ENCODE results near the gene EVA1C. TPM values are rescaled to one million over a fixed set of nuclear protein-coding genes. Genes with fewer than 3 reads are reported as not detected.
"Not testable (repeated sequence)": the region's sequence is repeated elsewhere in the genome, so short reads cannot be mapped to it uniquely, and the experiment has no call there.

The EVA1C gene
- total and polyA plus RNA-seq, 2 donors (not counting 1 experiment from before 2014, with no cell fraction given): 2.4 to 4.6 TPM

DNA sequence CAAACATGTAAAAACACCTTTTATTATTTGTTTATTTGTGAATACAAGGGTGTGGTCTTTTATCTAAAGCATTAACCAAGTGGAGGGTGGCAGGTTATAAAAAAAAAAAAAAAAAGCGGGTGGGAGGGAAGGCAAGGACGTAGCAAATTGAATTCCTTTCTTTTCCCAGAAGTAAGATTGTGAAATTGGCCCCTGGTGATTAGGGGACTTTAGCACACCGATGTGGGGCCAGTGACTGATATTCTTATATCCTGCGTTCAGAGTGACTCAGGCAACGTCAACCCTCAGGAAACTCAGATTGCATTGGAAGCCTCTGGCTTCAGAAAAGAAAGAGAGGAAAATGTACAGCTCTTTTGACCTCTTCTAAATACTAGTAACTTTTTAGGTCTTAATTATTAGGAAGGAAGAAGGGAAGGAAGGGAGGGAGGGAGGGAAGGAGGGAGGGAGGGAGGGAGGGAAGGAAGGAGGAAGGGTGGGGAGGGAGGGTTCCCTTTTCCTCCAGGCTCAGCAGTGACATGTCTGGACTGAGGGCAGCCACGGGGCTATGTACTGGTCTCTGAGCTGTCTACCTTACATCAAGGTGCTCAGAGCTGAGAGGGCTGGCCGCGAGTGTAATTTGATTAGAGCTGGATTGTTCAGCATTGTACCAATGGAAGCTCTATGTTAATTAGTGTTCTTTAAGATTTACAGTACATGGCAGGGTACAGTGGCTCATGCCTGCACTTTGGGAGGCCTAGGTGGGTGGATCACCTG is 30.2 kb downstream of the EVA1C start:
- TF ChIP-seq, protein P1, sequence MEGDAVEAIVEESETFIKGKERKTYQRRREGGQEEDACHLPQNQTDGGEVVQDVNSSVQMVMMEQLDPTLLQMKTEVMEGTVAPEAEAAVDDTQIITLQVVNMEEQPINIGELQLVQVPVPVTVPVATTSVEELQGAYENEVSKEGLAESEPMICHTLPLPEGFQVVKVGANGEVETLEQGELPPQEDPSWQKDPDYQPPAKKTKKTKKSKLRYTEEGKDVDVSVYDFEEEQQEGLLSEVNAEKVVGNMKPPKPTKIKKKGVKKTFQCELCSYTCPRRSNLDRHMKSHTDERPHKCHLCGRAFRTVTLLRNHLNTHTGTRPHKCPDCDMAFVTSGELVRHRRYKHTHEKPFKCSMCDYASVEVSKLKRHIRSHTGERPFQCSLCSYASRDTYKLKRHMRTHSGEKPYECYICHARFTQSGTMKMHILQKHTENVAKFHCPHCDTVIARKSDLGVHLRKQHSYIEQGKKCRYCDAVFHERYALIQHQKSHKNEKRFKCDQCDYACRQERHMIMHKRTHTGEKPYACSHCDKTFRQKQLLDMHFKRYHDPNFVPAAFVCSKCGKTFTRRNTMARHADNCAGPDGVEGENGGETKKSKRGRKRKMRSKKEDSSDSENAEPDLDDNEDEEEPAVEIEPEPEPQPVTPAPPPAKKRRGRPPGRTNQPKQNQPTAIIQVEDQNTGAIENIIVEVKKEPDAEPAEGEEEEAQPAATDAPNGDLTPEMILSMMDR (conservative IDR thresholded peaks at IDR 0.05 in 1 of 2, IDR thresholded peaks at IDR 0.05 in 1 of 2; ENCODE audit: low read depth in 1 of 2, low read length in 2 of 2): no peak
- TF ChIP-seq EZH2 (IDR thresholded peaks at IDR 0.05; ENCODE audit: low read length, missing control alignments): no peak
- no peaks in the 10 kb centered on the region for H3K79me2 ChIP-seq (ENCODE audit: control insufficient read depth, insufficient read depth, low read length)
- no peaks in the 10 kb centered on the region for H3K4me1 ChIP-seq (ENCODE audit: control insufficient read depth, extremely low read depth, insufficient read depth, low read length)
- no peaks in the 10 kb centered on the region for H3K36me3 ChIP-seq (ENCODE audit: control insufficient read depth, insufficient read depth, low read length)
- no peak overlapping the region for H2AFZ ChIP-seq (ENCODE audit: low read length)
- no peak overlapping the region for H3K9ac ChIP-seq (ENCODE audit: insufficient read depth, low read length)
- H3K27me3 ChIP-seq (ENCODE audit: control insufficient read depth, insufficient read depth, low read length): no peaks in the 10 kb centered on the region
- peak in 1 of 2 donors; percentile 24 for DNase-seq (ENCODE audit: low read depth in 2 of 2)
- H3K4me2 ChIP-seq (ENCODE audit: extremely low read depth, insufficient read depth, low read length): no peak overlapping the region
- no peaks in the 10 kb centered on the region for H3K9me3 ChIP-seq (ENCODE audit: control insufficient read depth, insufficient read depth, low read depth, low read length)
- no peak overlapping the region for H3K4me3 ChIP-seq (replicated peaks in 1 of 4; ENCODE audit: control extremely low read depth in 1 of 4, insufficient read depth in 1 of 4, low read depth in 3 of 4, low read length in 4 of 4)
- no peaks in the 10 kb centered on the region for H4K20me1 ChIP-seq (ENCODE audit: control insufficient read depth, extremely low read depth, insufficient read depth, low read length)
- no peak overlapping the region for H3K27ac ChIP-seq (ENCODE audit: insufficient read depth, low read length)

DNA sequence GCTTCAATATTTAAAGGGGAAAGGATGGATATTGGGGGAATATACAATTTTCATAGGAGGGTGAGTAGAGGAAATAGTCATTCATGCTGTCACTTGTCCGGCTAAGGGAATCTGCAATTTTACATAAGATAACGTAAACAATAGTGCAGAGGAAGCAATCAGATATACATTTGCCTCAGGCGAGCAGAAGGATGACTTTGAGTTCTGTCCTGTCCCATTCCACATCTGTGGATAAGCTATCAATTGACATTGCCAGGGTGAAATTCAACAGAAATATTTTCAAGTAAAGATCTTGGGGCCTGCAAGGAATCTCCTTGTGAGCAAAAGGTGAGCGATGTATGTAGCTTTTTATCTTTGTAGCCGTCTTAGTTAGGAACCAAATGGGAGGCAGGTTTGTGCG is 32.6 kb downstream of the EVA1C start:
- no peak overlapping the region for H3K4me3 ChIP-seq (replicated peaks in 1 of 4; ENCODE audit: control extremely low read depth in 1 of 4, insufficient read depth in 1 of 4, low read depth in 3 of 4, low read length in 4 of 4)
- no peak overlapping the region for H3K9ac ChIP-seq (ENCODE audit: insufficient read depth, low read length)
- TF ChIP-seq EZH2 (IDR thresholded peaks at IDR 0.05; ENCODE audit: low read length, missing control alignments): no peak
- TF ChIP-seq, protein P1 (conservative IDR thresholded peaks at IDR 0.05 in 1 of 2, IDR thresholded peaks at IDR 0.05 in 1 of 2; ENCODE audit: low read depth in 1 of 2, low read length in 2 of 2): no peak
- no peak overlapping the region for H3K27ac ChIP-seq (ENCODE audit: insufficient read depth, low read length)
- no peak for DNase-seq (ENCODE audit: low read depth in 2 of 2)
- H2AFZ ChIP-seq (ENCODE audit: low read length): no peak overlapping the region
- H3K9me3 ChIP-seq (ENCODE audit: control insufficient read depth, insufficient read depth, low read depth, low read length): no peaks in the 10 kb centered on the region
- H3K36me3 ChIP-seq (ENCODE audit: control insufficient read depth, insufficient read depth, low read length): no peaks in the 10 kb centered on the region
- H3K4me1 ChIP-seq (ENCODE audit: control insufficient read depth, extremely low read depth, insufficient read depth, low read length): peaks cover 2% of the 10 kb centered on the region
- no peaks in the 10 kb centered on the region for H3K79me2 ChIP-seq (ENCODE audit: control insufficient read depth, insufficient read depth, low read length)
- no peak overlapping the region for H3K4me2 ChIP-seq (ENCODE audit: extremely low read depth, insufficient read depth, low read length)
- H4K20me1 ChIP-seq (ENCODE audit: control insufficient read depth, extremely low read depth, insufficient read depth, low read length): no peaks in the 10 kb centered on the region
- H3K27me3 ChIP-seq (ENCODE audit: control insufficient read depth, insufficient read depth, low read length): no peaks in the 10 kb centered on the region

DNA sequence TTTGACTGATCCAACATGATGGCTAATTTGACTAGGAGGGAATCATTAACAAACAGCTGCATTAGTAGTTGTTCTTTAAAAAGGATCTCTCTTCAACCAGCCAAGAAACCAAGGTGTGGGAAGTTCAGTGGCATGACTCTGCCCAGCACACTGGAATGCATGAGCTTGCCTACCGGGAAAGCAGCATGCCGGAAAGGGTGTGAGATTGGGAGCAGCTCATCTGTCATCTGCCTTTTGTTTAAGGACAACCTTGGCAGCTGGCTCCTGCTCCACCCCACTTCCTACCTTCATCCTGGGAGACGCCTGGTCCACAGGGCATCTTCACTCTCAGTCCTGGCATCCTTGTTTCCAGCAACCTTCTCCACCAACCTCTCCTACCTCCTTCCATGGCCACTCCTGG is 33.9 kb downstream of the EVA1C start:
- H3K4me1 ChIP-seq (ENCODE audit: control insufficient read depth, extremely low read depth, insufficient read depth, low read length): not testable (repeated sequence)

More for the DNA sequence above, 33.9 kb downstream of the EVA1C start:
- not testable (repeated sequence) for H3K9me3 ChIP-seq (ENCODE audit: control insufficient read depth, insufficient read depth, low read depth, low read length); H3K79me2 ChIP-seq (ENCODE audit: control insufficient read depth, insufficient read depth, low read length); H3K9ac ChIP-seq (ENCODE audit: insufficient read depth, low read length); H4K20me1 ChIP-seq (ENCODE audit: control insufficient read depth, extremely low read depth, insufficient read depth, low read length); DNase-seq (ENCODE audit: low read depth in 2 of 2); H3K27me3 ChIP-seq (ENCODE audit: control insufficient read depth, insufficient read depth, low read length); H3K4me3 ChIP-seq (replicated peaks in 1 of 4; ENCODE audit: control extremely low read depth in 1 of 4, insufficient read depth in 1 of 4, low read depth in 3 of 4, low read length in 4 of 4); H3K27ac ChIP-seq (ENCODE audit: insufficient read depth, low read length); H2AFZ ChIP-seq (ENCODE audit: low read length); H3K36me3 ChIP-seq (ENCODE audit: control insufficient read depth, insufficient read depth, low read length); H3K4me2 ChIP-seq (ENCODE audit: extremely low read depth, insufficient read depth, low read length)
